ENCODE results near the gene RHCE. TPM values are rescaled to one million over a fixed set of nuclear protein-coding genes. Genes with fewer than 3 reads are reported as not detected.
"Not testable (repeated sequence)": the region's sequence is repeated elsewhere in the genome, so short reads cannot be mapped to it uniquely, and the experiment has no call there.

Gene RHCE
- total RNA-seq, result under 1 TPM in 2 of 3 donors, not detected in 1; 0.32 to 0.66 TPM

DNA sequence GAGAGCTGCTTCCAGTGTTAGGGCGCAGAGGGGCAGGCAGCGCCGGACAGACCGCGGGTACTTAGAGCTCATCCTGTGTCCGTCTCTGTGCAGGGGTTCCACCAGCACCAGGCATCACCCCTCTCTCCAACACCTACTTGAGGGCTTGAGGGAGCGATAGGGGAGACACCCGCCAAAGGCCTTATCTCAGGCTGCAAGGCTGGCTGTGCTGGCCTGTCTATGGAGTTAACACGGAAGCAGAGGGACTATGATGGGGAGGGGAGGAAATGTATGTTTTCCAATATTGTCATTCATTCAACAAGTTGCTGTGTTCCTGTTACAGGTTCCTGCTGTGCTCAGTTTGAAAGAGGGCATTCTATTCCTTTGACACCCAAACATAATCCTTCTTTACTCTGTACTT, at the start of gene RHCE:
Gene RHCE, minus strand, starts transcription at position 111 of the 400 bp plus-strand sequence. Its CDS starts 39 bp downstream, at position 72.
- H3K27ac ChIP-seq; H3K4me3 ChIP-seq; DNase-seq (ENCODE audit: low spot score in 2 of 2); intact Hi-C loops (cut with DNase I; ENCODE audit: low total_unique reads); H3K36me3 ChIP-seq; H3K4me1 ChIP-seq; H3K9me3 ChIP-seq; H3K27me3 ChIP-seq: not testable (repeated sequence)

DNA sequence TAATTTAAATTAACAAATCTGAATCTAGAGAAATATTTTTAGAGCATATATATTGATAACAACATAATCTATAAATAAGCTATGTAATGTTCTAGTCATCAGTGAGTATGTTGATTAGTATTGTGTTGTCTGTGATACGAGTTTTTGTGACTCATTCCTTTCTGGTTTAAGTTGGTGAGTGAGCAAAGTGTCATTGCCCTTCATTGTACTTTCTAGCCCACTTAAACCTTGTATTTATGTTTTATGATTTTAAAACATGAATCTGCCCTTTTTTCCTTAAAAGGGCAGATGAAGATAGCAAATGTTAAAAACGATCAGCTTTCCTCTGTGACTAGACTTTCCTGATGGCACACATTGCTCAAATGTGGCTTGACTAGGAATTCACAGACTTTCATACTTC, 48.6 kb upstream of the RHCE start:
- intact Hi-C loops (cut with DNase I; ENCODE audit: low total_unique reads), result no loop called here
- no peaks in the 10 kb centered on the region for H3K27me3 ChIP-seq
- no peak for TF ChIP-seq POLR2A (IDR thresholded peaks at IDR 0.05)
- no peak for TF ChIP-seq POLR2AphosphoS5 (IDR thresholded peaks at IDR 0.05)
- TF ChIP-seq, protein P1, sequence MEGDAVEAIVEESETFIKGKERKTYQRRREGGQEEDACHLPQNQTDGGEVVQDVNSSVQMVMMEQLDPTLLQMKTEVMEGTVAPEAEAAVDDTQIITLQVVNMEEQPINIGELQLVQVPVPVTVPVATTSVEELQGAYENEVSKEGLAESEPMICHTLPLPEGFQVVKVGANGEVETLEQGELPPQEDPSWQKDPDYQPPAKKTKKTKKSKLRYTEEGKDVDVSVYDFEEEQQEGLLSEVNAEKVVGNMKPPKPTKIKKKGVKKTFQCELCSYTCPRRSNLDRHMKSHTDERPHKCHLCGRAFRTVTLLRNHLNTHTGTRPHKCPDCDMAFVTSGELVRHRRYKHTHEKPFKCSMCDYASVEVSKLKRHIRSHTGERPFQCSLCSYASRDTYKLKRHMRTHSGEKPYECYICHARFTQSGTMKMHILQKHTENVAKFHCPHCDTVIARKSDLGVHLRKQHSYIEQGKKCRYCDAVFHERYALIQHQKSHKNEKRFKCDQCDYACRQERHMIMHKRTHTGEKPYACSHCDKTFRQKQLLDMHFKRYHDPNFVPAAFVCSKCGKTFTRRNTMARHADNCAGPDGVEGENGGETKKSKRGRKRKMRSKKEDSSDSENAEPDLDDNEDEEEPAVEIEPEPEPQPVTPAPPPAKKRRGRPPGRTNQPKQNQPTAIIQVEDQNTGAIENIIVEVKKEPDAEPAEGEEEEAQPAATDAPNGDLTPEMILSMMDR (IDR thresholded peaks at IDR 0.05), result no peak
- H3K4me1 ChIP-seq, result no peaks in the 10 kb centered on the region
- no peak overlapping the region for H3K4me3 ChIP-seq
- H3K36me3 ChIP-seq, result no peaks in the 10 kb centered on the region
- DNase-seq (ENCODE audit: low spot score in 2 of 2), result no peak
- no peak overlapping the region for H3K27ac ChIP-seq
- H3K9me3 ChIP-seq, result no peaks in the 10 kb centered on the region

DNA sequence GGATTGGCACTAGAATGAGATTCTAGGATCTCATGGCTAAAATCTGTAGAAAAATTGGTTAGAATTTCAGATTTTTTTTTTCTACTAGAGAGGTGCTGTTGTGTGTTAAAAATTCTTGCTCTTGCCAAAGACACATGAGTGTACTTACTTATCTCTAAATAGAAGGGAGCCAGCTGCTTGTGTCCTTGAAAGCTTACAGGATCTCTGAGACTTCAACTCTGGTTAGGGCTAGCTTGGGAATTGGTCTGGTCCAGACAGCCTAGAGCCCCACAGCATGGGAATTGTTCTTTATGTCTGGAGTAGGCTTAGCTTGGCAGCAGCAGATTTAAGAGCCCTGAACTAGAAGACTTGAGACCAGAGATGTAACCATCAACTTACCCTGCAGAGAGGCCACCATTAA, 47.4 kb upstream of the RHCE start:
- DNase-seq (ENCODE audit: low spot score in 2 of 2), result no peak
- H3K4me1 ChIP-seq, result no peaks in the 10 kb centered on the region
- H3K36me3 ChIP-seq, result no peaks in the 10 kb centered on the region
- H3K27me3 ChIP-seq, result no peaks in the 10 kb centered on the region
- H3K9me3 ChIP-seq, result no peaks in the 10 kb centered on the region
- intact Hi-C loops (cut with DNase I; ENCODE audit: low total_unique reads), result no loop called here
- no peak overlapping the region for H3K4me3 ChIP-seq
- TF ChIP-seq, protein P1 (IDR thresholded peaks at IDR 0.05), result no peak
- TF ChIP-seq POLR2AphosphoS5 (IDR thresholded peaks at IDR 0.05), result no peak
- TF ChIP-seq POLR2A (IDR thresholded peaks at IDR 0.05), result no peak
- H3K27ac ChIP-seq, result no peak overlapping the region

DNA sequence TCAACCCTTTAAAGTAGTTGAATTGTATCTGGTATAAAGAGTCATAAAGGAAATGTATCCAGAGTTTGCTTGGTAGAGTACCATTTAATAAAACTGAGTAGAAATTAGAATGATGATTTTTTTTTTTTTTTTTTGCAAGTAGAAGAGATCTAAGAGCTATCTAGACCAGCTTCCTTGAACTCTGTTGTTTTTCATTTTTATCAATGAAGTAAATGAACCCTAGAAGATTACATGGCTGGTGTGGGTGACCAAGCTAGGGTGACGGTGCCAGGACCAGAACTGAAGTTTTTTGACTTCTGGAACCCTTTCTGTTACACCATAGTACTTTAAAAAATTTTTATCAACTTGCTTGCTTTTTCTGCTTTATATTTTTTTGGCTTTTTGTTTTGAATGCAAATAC, 47.0 kb upstream of the RHCE start:
- Histone ChIP-seq H3K27ac (no peak overlapping the region), H3K4me1 (no peaks in the 10 kb centered on the region), H3K4me3 (no peak overlapping the region), H3K36me3 (no peaks in the 10 kb centered on the region), H3K9me3 (no peaks in the 10 kb centered on the region), H3K27me3 (no peaks in the 10 kb centered on the region)
- TF ChIP-seq POLR2AphosphoS5 (IDR thresholded peaks at IDR 0.05) (no peak), POLR2A (IDR thresholded peaks at IDR 0.05) (no peak)
- TF ChIP-seq, protein P1 (IDR thresholded peaks at IDR 0.05), result no peak
- no peak for DNase-seq (ENCODE audit: low spot score in 2 of 2)
- intact Hi-C loops (cut with DNase I; ENCODE audit: low total_unique reads), result no loop called here

DNA sequence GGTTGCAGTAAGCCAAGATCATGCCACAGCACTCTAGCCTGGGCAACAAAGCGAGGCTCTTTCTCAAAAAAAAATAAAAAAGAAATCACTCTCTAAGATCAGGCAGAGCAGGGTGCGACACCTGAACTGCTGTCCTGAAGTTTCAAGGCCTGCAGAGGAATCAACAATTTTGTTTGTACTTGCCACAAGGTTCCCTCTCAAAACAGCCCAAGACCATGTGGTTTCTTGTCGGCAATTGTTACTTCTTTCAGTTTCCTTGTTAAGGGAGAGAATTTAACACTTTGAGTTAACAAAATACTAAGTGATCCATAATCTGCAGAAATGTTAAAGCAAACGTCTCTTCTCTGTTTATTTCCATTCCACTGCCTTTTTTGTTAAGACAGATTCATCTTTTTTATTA, 46.6 kb upstream of the RHCE start:
- no peaks in the 10 kb centered on the region for H3K9me3 ChIP-seq
- H3K4me3 ChIP-seq, result no peak overlapping the region
- no peak for DNase-seq (ENCODE audit: low spot score in 2 of 2)
- H3K27ac ChIP-seq, result no peak overlapping the region
- no peaks in the 10 kb centered on the region for H3K27me3 ChIP-seq
- TF ChIP-seq POLR2A (IDR thresholded peaks at IDR 0.05) (no peak), POLR2AphosphoS5 (IDR thresholded peaks at IDR 0.05) (no peak)
- TF ChIP-seq, protein P1 (IDR thresholded peaks at IDR 0.05), result no peak
- H3K36me3 ChIP-seq, result no peaks in the 10 kb centered on the region
- no peaks in the 10 kb centered on the region for H3K4me1 ChIP-seq
- intact Hi-C loops (cut with DNase I; ENCODE audit: low total_unique reads), result no loop called here

DNA sequence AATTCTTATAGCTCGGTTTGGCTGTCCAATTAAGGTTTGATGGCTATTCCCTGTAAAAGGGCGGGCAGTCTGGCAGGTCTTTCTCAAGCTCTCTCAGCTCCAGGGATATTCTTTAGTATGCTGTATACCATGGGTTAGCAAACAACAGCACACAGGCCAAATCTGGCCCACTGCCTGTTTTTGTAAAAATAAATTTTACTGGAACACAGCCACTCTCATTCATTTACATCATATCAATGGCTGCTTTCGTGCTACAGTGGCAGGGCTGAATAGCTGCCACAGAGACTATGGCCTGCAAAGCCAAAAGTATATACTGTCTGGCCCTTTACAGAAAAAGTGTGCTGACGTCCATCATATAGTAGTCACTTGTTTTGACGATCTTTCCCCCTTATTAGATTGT, 42.1 kb upstream of the RHCE start:
- intact Hi-C loops (cut with DNase I; ENCODE audit: low total_unique reads), result no loop called here

More for the DNA sequence above, 42.1 kb upstream of the RHCE start:
- no peaks in the 10 kb centered on the region for H3K9me3 ChIP-seq
- no peak for DNase-seq (ENCODE audit: low spot score in 2 of 2)
- H3K27ac ChIP-seq, result no peak overlapping the region
- H3K36me3 ChIP-seq, result no peaks in the 10 kb centered on the region
- H3K4me1 ChIP-seq, result peaks cover 0 to 7% of the 10 kb centered on the region in 2 donors
- no peak overlapping the region for H3K4me3 ChIP-seq
- H3K27me3 ChIP-seq, result no peaks in the 10 kb centered on the region
- TF ChIP-seq POLR2AphosphoS5 (IDR thresholded peaks at IDR 0.05), result no peak
- no peak for TF ChIP-seq POLR2A (IDR thresholded peaks at IDR 0.05)
- TF ChIP-seq, protein P1 (IDR thresholded peaks at IDR 0.05), result no peak

All from breast epithelium (tissue), 4 donors.